Tibial artery (tissue), 4 donors: ENCODE data around the gene MLLT3.

Source experiments
- DNase-seq, 2 donors: peaks; one replicate each; pipeline ENCODE4 v3.0.0-alpha.2; 2019
- H3K27ac ChIP-seq, 2 donors: fragments of 200-600 bp; sonication (generic) in 1 of 2; 1 replicate in 1 of 2; 2 replicates in 1 of 2; pipeline ENCODE4 v1.5.1; 2018 to 2019; ENCODE audit warnings: mild to moderate bottlenecking in 1 of 2
- H3K27me3 ChIP-seq, 2 donors: fragments of 200-600 bp; sonication (generic) in 1 of 2; one replicate each; pipeline versions ENCODE4 v1.5.1 to v1.6.0; 2016 to 2019
- H3K36me3 ChIP-seq, 3 donors: fragments of 200-600 bp; sonication (generic) in 2 of 3; one replicate each; pipeline ENCODE4 v1.5.1; 2016 to 2019; ENCODE audit warnings: mild to moderate bottlenecking in 2 of 3
- H3K4me1 ChIP-seq, 4 donors: fragments of 200-600 bp; sonication (generic) in 2 of 4; 1 replicate in 3 of 4; 2 replicates in 1 of 4; pipeline ENCODE4 v1.5.1; 2016 to 2019
- H3K4me3 ChIP-seq, 2 donors: fragments of 200-600 bp; sonication (generic) in 1 of 2; 1 replicate in 1 of 2; 2 replicates in 1 of 2; pipeline ENCODE4 v1.5.1; 2018 to 2019; ENCODE audit warnings: mild to moderate bottlenecking in 2 of 2
- H3K9me3 ChIP-seq, 3 donors: fragments of 200-600 bp; sonication (generic) in 1 of 3; one replicate each; pipeline ENCODE4 v1.5.1; 2016 to 2019
- CTCF ChIP-seq, 2 experiments: fragments of 200-600 bp in 1 of 2; fragments of 450-650 bp in 1 of 2; IDR thresholded peaks; one replicate each; pipeline ENCODE4 v1.5.1; 2017 to 2019; ENCODE audit warnings: antibody characterized with exemption in 2 of 2, mild to moderate bottlenecking in 1 of 2, moderate library complexity in 1 of 2
- intact Hi-C: fragments of 100-400 bp; cut with DNase I; formaldehyde crosslinking; loops from one replicate; pipeline ENCODE4 v1.15.0; 2023; ENCODE audit warnings: low total_unique reads

The MLLT3 gene

GRCh38 chr9:20377790-20378189, 244.5 kb downstream of the MLLT3 start:
- DNase-seq = no peak
- intact Hi-C loops = no loop called here

DNA sequence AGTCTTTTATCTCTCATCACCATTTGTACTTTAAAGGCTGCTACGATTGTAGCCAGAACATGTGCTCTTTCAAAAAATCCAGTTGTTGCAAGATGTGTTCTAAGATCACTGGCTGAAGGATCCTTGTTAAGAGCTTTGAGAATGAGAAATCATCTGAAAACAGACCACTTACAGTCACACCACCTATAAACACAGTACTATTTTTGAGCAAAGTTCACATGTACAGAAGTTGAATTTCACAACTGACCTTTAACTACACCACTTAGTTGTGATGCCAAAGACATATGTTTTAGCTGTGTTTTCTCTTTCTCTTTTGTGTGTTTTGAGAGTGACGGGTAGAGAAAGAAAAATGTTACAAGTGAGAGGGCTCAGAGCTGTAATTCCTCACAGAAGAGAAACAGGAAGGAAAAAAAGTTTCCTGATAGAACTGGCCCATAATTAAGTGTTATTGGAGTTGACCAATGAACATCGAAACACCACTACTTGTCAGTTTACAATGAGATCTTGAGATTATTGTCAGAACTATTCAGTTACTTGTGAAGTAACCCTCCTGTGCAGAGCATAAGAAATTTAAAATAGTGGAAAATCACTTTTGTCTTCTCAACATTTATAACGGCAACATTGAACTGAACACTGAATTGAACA, 245.4 kb downstream of the MLLT3 start:
- DNase-seq = no peak
- H3K4me1 ChIP-seq = no peaks in the 10 kb centered on the region
- no peak overlapping the region for H3K27ac ChIP-seq
- intact Hi-C loops = no loop called here
- no peaks in the 10 kb centered on the region for H3K9me3 ChIP-seq
- no peak overlapping the region for H3K4me3 ChIP-seq
- H3K36me3 ChIP-seq = no peaks in the 10 kb centered on the region
- no peaks in the 10 kb centered on the region for H3K27me3 ChIP-seq
- TF ChIP-seq CTCF (IDR thresholded peaks at IDR 0.05) = no peak

More at GRCh38 chr9:20377790-20378189, 244.5 kb downstream of the MLLT3 start:
- H3K27me3 ChIP-seq = no peaks in the 10 kb centered on the region
- no peak overlapping the region for H3K27ac ChIP-seq
- no peaks in the 10 kb centered on the region for H3K36me3 ChIP-seq
- no peaks in the 10 kb centered on the region for H3K9me3 ChIP-seq
- no peak for TF ChIP-seq CTCF (IDR thresholded peaks at IDR 0.05)
- no peaks in the 10 kb centered on the region for H3K4me1 ChIP-seq
- H3K4me3 ChIP-seq = no peak overlapping the region

GRCh38 chr9:20376042-20376441, 246.3 kb downstream of the MLLT3 start:
- Histone ChIP-seq H3K4me1 (no peaks in the 10 kb centered on the region), H3K27me3 (no peaks in the 10 kb centered on the region), H3K27ac (no peak overlapping the region), H3K9me3 (no peaks in the 10 kb centered on the region), H3K4me3 (no peak overlapping the region), H3K36me3 (no peaks in the 10 kb centered on the region)
- intact Hi-C loops = no loop called here
- DNase-seq = no peak
- TF ChIP-seq CTCF (IDR thresholded peaks at IDR 0.05) = no peak

DNA sequence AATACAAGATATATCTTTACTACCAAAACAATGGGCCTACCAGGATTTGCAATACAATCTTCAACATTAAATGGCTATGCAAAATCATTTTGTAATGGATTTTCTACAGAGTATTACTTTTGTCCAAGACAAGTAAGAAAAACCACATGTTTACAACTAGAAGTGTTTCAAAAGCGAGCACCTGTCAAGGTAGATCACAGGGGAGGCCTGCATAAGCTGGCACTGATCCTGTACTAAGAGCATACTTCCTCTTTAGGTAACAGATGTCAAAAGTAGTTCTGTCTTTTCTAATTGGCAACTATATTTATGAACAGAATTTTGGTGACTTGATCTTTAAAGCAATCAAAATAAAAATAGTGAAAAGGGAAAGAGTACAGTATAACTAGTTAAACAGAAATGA, 249.0 kb downstream of the MLLT3 start:
- Histone ChIP-seq H3K9me3 (no peaks in the 10 kb centered on the region), H3K36me3 (no peaks in the 10 kb centered on the region), H3K4me1 (no peaks in the 10 kb centered on the region), H3K4me3 (no peak overlapping the region), H3K27ac (no peak overlapping the region), H3K27me3 (no peaks in the 10 kb centered on the region)
- DNase-seq = no peak
- TF ChIP-seq CTCF (IDR thresholded peaks at IDR 0.05) = no peak
- intact Hi-C loops = no loop called here

- intact Hi-C loops = no loop called here
- TF ChIP-seq CTCF (IDR thresholded peaks at IDR 0.05) = no peak
- Histone ChIP-seq H3K27me3 (no peaks in the 10 kb centered on the region), H3K4me1 (no peaks in the 10 kb centered on the region), H3K36me3 (no peaks in the 10 kb centered on the region), H3K4me3 (no peak overlapping the region), H3K9me3 (no peaks in the 10 kb centered on the region), H3K27ac (no peak overlapping the region)
- DNase-seq = no peak
Measured at GRCh38 chr9:20369391-20369790, 252.9 kb downstream of the MLLT3 start.

DNA sequence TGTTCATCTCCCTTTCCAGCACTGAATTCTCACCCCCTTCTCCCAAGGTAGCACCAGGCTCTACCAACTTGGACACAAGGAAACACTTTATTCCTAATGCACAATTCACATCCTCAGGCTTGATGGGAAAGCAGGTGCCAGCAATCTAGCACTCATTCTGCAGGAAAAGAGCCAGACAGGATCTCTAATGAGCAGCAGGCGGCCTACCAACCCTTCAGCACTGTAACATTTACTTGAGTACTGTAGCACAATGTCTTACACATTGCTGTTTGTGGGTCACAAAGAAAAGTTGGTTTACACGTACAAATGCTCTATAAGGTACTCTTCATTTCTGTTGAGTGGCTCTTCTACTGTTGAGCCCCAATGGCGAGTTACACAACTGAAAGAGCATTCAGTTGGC, 254.4 kb downstream of the MLLT3 start:
- Histone ChIP-seq H3K27ac (no peak overlapping the region), H3K36me3 (no peaks in the 10 kb centered on the region), H3K9me3 (no peaks in the 10 kb centered on the region), H3K4me3 (no peak overlapping the region), H3K4me1 (no peaks in the 10 kb centered on the region), H3K27me3 (no peaks in the 10 kb centered on the region)
- TF ChIP-seq CTCF (IDR thresholded peaks at IDR 0.05) = no peak
- intact Hi-C loops = no loop called here
- DNase-seq = no peak
